Smooth muscle cell (in vitro differentiated cells): ENCODE results near the gene APEX1. TPM values are rescaled to one million over a fixed set of nuclear protein-coding genes. Genes with fewer than 3 reads are reported as not detected.

ENCODE experiments used
- DNase-seq: peaks from one replicate; lab custom pipeline; 2025; ENCODE audit not compliant: unreplicated experiment; lab: John Stamatoyannopoulos, UW
- H2AFZ ChIP-seq: fragments of 200-600 bp; sonication (generic); 2 replicates; pipeline ENCODE4 v1.6.0; 2016; ENCODE audit warnings: antibody characterized with exemption, low read depth, mild to moderate bottlenecking
- H3F3A ChIP-seq: fragments of 200-600 bp; sonication (generic); 2 replicates; pipeline ENCODE4 v1.6.0; 2017; ENCODE audit warnings: antibody characterized with exemption, low read depth
- H3K27ac ChIP-seq: fragments of 200-600 bp; sonication (generic); 2 replicates; pipeline ENCODE4 v1.5.1; 2016; ENCODE audit warnings: low read depth, mild to moderate bottlenecking
- H3K27me3 ChIP-seq: fragments of 200-600 bp; sonication (generic); 2 replicates; pipeline ENCODE4 v1.6.1; 2016; ENCODE audit warnings: low read depth, mild to moderate bottlenecking
- H3K36me3 ChIP-seq: fragments of 200-600 bp; sonication (generic); 2 replicates; pipeline ENCODE4 v1.5.1; 2016; ENCODE audit warnings: low read depth
- H3K4me1 ChIP-seq: fragments of 200-600 bp; sonication (generic); 2 replicates; pipeline ENCODE4 v1.5.1; 2016; ENCODE audit warnings: low read depth
- H3K4me2 ChIP-seq: fragments of 200-600 bp; sonication (generic); 2 replicates; pipeline ENCODE4 v1.6.0; 2016; ENCODE audit warnings: mild to moderate bottlenecking
- H3K4me3 ChIP-seq: fragments of 200-600 bp; sonication (generic); 2 replicates; pipeline ENCODE4 v1.5.1; 2016; ENCODE audit warnings: mild to moderate bottlenecking
- H3K79me2 ChIP-seq: fragments of 200-600 bp; sonication (generic); 2 replicates; pipeline ENCODE4 v1.6.0; 2016; ENCODE audit warnings: low read depth, mild to moderate bottlenecking
- H3K9ac ChIP-seq: fragments of 200-600 bp; sonication (generic); 2 replicates; pipeline ENCODE4 v1.6.0; 2016; ENCODE audit warnings: low read depth
- H3K9me3 ChIP-seq: fragments of 200-600 bp; sonication (generic); replicated peaks from 2 replicates; pipeline ENCODE4 v1.5.1; 2016; ENCODE audit warnings: low read depth
- H4K20me1 ChIP-seq: fragments of 200-600 bp; sonication (generic); 2 replicates; pipeline ENCODE4 v1.6.0; 2016; ENCODE audit warnings: low read depth
- CTCF ChIP-seq: fragments of 200-600 bp; sonication (generic); IDR thresholded peaks from 2 replicates; pipeline ENCODE4 v1.5.1; 2017; ENCODE audit warnings: borderline replicate concordance, mild to moderate bottlenecking, antibody characterized with exemption; ENCODE audit not compliant: insufficient read depth, poor library complexity, severe bottlenecking
- WGBS: methylation state at CpG from one replicate; pipeline ENCODE4 v1.1.7; 2016; ENCODE audit warnings: low lambda C conversion rate; 5-methylcytosine and 5-hydroxymethylcytosine counted together
- polyA plus RNA-seq: library from polyadenylated mRNA; unstranded; fragments of >200 nt; fragmentation: Nextera tagmentation; extraction: Ambion mirVana; gene quantifications from 2 replicates; pipeline ENCODE4 v1.2.1, GENCODE V29; 2016
- total RNA-seq: library from RNA; depleted of rRNA; stranded (reverse); fragments of >200 nt; gene quantifications from 2 replicates; pipeline ENCODE4 v1.2.3, GENCODE V29; 2014

Gene APEX1
- total and polyA plus RNA-seq, 2 experiments from 2014 or later, result 81.6 to 116 TPM

GRCh38 chr14:20460458-20461224 lies 5.6 kb downstream of the APEX1 start:
- Histone ChIP-seq H3K4me2 (peak overlapping the region; percentile 94), H3K27ac (peak overlapping the region; percentile 78), H3K36me3 (no peaks in the 10 kb centered on the region), H3F3A (peaks cover 19% of the 10 kb centered on the region), H2AFZ (no peak overlapping the region), H3K27me3 (no peaks in the 10 kb centered on the region), H3K9me3 (no peaks in the 10 kb centered on the region), H3K4me1 (peaks cover 25% of the 10 kb centered on the region), H3K79me2 (peaks cover 32% of the 10 kb centered on the region), H4K20me1 (peaks cover 7% of the 10 kb centered on the region), H3K9ac (peak overlapping the region; percentile 94), H3K4me3 (peak overlapping the region; percentile 72)
- 12% methylated on average over 26 of the region's 32 CpGs for WGBS
- DNase-seq, result no peak
- TF ChIP-seq CTCF, result no peak

- Histone ChIP-seq H3K36me3 (no peaks in the 10 kb centered on the region), H3K27me3 (no peaks in the 10 kb centered on the region), H3F3A (peaks cover 17% of the 10 kb centered on the region), H3K79me2 (peaks cover 28% of the 10 kb centered on the region), H2AFZ (peak within 1 kb of the TSS; percentile 52), H3K27ac (peak within 1 kb of the TSS; percentile 78), H3K9ac (peak within 1 kb of the TSS; percentile 94), H3K4me1 (peaks cover 18% of the 10 kb centered on the region), H3K9me3 (no peaks in the 10 kb centered on the region), H3K4me3 (peak within 1 kb of the TSS; percentile 72), H4K20me1 (peaks cover 7% of the 10 kb centered on the region), H3K4me2 (peak within 1 kb of the TSS; percentile 94)
- TF ChIP-seq CTCF, result no peak
- 2% methylated on average over 38 of the region's 67 CpGs for WGBS
- DNase-seq, result peak; percentile 90
Measured at GRCh38 chr14:20461225-20462141, 6.5 kb downstream of the APEX1 start, which contains the start of gene PIP4P1. PIP4P1 (minus strand) TSS chr14:20461434; CDS start chr14:20461325, 109 bp downstream.

- H3K27ac ChIP-seq, result peak overlapping the region; percentile 64
- H3F3A ChIP-seq, result no peaks in the 10 kb centered on the region
- no peaks in the 10 kb centered on the region for H3K9me3 ChIP-seq
- H3K79me2 ChIP-seq, result peaks cover 4% of the 10 kb centered on the region
- no peaks in the 10 kb centered on the region for H3K27me3 ChIP-seq
- peak overlapping the region; percentile 76 for H3K4me3 ChIP-seq
- peaks cover 4% of the 10 kb centered on the region for H3K4me1 ChIP-seq
- peak overlapping the region; percentile 63 for H2AFZ ChIP-seq
- no peaks in the 10 kb centered on the region for H3K36me3 ChIP-seq
- TF ChIP-seq CTCF, result no peak
- H4K20me1 ChIP-seq, result peaks cover 4% of the 10 kb centered on the region
- H3K9ac ChIP-seq, result peak overlapping the region; percentile 86
- no peak for DNase-seq
- WGBS, result 36% methylated on average over 16 of the region's 16 CpGs
- H3K4me2 ChIP-seq, result peak overlapping the region; percentile 89
Measured at GRCh38 chr14:20468764-20469241, 13.8 kb downstream of the APEX1 start.
